GM21526 (cell line): ENCODE results near the gene MRPL2.

ENCODE experiments used
- ATAC-seq: cut with Tn5 transposase; IDR thresholded peaks from one replicate; pipeline ENCODE4 v1.9.1; 2021; ENCODE audit warnings: moderate library complexity; ENCODE audit not compliant: unreplicated experiment, low FRiP score

The MRPL2 gene

GRCh38 chr6:43059168-43060033 is at the start of gene MRPL2, which contains the start of gene KLC4:
Gene MRPL2, minus strand, starts transcription at chr6:43059434. Its CDS starts 53 bp downstream, at chr6:43059381.
Gene KLC4, plus strand, starts transcription at chr6:43059631. Its CDS starts 1,705 bp downstream, at chr6:43061336.
- peak; percentile 76 for ATAC-seq

GRCh38 chr6:43107344-43108062 is 48.3 kb upstream of the MRPL2 start:
- no peak for ATAC-seq

GRCh38 chr6:43105538-43106222 is 46.4 kb upstream of the MRPL2 start:
- ATAC-seq: no peak

DNA sequence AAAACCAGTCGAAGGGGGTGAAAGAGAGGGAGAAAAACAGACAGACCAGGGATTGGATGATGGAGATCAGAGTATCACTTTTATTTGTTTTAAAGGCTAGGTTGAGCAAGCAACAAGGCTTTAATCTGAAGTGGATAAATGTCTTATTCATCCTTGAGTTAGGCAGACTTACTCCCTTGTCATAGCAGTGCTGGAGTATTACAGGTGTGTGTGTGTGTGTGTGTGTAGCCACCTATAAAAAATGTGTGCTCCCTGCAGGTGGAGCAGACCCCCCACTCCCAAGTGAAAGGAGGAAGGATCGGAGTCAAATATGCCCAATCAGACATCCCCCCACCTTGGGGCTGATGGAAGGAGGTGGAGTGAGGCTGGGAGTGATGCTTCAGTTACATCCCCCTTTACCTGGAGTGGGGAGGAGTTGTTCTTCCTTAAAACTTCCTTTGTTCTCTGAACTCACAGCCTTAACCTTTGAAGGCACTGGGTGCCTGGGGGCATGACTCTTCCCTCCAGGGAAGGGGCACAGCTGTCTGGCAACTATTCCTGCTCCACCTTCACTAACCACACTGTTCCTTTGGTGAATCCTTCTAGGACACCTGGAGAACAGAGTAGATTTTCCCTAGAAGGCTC is 44.1 kb upstream of the MRPL2 start:
- ATAC-seq: no peak

- ATAC-seq: no peak
Measured at GRCh38 chr6:43101497-43101896, 42.3 kb upstream of the MRPL2 start.

- ATAC-seq: no peak
Measured at GRCh38 chr6:43097502-43097901, 38.3 kb upstream of the MRPL2 start.

DNA sequence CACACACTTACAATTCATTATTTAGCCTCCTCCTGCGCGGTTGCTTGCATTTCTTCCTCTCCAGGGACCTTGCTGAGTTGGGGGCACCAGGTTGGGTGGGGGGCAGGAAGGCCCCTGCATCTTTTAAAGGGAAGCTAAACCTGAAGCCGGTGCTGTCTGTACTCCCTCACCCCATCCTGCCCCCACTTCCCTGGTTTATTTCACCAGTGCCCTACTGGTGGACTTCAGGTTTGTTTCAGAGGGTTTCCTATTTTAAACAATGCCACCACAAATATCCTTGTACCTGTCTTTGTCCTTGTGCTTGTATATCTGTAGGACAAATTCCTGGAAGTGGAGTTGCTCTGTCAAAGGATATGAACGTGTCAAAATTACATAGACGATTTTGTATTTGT is 37.9 kb upstream of the MRPL2 start:
- no peak for ATAC-seq

GRCh38 chr6:43096451-43097097 is 37.3 kb upstream of the MRPL2 start:
- ATAC-seq: no peak

GRCh38 chr6:43095939-43096338 is 36.7 kb upstream of the MRPL2 start:
- no peak for ATAC-seq

DNA sequence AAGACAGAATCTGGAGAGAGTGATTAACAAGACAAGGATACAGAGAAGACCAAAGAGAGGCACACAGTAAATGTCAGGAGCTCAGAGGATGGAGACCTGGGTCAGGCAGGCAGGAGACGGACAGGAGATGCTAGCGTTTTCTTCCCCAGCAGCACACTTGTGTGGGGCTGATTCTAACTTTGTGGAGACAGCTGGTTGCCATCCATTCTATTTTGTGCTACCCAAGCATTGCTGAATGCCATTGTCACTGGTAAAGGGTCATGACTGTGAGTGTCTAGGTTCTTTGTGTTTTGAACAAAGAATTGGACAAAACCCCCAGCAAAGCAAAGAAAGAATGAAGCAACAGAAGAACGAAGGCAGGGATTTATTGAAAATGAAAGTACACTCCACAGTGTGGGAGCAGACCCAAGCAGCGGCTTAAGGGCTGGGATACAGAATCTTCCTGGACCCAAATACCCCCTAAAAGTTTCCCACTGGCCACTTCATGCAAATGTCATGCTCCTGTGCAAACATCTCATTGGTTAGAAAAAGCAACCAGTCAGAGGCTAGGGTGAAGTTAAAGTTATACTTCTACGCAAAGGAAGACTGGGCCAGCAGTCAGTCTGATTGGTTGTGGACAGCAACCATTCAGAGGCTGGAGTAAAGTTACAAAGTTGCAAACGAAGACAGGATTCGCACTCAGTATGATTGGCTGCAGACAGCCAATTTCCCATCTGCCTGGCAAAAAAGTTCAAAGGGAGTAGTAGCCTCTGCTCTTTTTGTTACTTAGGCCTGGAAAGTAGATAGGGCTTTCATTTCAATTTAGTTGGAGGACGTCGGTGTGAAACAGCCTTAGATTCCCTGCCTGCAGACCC is 34.4 kb upstream of the MRPL2 start:
- ATAC-seq: no peak

- ATAC-seq: no peak
Measured at GRCh38 chr6:43092635-43093034, 33.4 kb upstream of the MRPL2 start.

DNA sequence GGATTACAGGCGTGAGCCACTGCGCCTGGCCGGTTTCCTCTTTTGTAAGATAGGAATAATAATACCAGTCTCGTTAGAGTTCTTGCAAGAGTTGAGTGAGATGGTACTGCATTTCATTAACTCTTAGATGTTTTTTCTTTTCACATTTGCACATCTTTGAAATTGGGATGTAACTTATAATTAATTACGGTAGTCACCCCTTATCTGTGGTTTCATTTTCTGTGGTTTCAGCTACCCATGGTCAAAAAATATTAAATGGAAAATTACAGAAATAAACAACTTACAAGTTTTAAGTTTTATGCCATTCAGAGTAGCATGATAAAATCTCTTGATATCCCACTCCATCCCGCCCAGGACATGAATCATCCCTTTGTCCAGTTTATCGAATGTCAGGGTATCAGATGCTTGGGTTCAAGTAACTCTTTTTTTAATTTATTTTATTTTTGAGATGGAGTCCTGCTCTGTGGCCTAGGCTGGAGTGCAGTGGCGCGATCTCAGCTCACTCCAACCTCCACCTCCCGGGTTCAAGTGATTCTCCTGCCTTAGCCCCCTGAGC is 32.3 kb upstream of the MRPL2 start:
- ATAC-seq: no peak

DNA sequence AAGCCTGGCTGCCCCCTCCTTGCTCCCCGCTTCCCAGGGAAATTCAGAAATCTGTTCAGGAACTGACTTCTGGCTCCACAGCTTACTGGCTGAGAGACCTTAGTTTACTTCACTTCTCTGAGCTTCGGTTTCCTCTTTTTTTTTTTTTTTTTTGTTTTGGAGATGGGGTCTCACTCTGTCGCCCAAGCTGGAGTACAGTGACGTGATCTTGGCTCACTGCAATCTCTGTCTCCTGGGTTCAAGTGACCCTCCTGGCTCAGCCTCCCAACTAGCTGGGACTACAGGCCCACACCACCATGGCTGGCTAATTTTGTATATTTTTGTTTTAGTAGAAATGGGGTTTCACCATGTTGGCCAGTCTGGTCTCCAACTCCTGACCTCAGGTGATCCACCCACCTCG is 31.8 kb upstream of the MRPL2 start:
- ATAC-seq: no peak

GRCh38 chr6:43090559-43090956 is 31.3 kb upstream of the MRPL2 start:
- ATAC-seq: no peak

DNA sequence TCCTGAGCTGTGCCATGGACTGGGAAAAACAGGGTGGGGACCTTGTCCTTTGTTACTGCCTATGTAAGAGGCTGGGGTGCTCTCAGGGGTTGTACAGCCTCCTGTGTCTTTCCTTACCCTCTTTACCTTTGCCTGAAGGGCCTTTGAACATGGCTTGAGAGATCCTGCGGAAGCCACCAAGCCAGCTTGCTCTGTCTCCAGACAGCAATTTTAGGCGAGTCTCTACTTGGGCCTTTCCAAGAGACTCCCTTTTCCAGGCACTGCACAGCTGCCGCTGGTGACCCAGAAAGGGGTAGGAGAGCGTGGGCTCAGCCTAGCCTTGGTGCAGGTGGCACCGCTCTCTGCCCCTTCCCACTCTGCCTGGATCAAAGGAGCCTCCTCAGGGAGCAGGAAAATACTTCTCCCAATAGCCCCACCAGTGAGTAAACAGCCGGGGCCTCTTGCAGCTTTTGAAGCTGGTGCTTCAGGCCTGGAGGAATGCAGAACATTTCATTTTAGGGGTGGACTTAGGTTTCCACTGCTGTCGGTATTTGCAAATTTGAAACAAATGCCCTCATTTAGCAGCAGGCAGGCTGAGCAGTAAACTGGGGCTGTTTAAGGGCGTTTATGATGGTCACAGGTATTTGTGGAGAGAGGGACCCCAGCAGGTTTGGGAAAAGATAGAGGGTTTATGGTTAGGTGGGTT is 30.8 kb upstream of the MRPL2 start:
- no peak for ATAC-seq

DNA sequence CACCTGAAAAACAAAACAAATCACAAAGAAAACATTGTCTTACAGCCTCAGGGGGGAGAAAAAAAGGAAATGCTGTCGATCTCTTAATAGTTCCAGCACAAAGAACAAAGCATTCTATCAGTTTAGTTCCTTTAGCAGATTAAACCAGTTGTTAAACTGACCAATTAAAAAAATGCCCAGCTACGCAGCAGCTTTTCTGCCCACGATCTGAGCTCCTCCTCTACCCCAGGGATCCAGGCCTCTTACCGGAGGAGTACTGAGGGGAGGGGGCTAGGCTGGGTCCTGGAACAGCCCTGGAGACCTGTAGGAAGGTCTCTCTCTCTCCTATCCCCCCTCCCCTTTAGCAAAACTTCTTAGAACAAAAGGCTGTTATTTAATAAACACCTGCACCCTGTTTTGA is 30.2 kb upstream of the MRPL2 start:
- ATAC-seq: no peak

DNA sequence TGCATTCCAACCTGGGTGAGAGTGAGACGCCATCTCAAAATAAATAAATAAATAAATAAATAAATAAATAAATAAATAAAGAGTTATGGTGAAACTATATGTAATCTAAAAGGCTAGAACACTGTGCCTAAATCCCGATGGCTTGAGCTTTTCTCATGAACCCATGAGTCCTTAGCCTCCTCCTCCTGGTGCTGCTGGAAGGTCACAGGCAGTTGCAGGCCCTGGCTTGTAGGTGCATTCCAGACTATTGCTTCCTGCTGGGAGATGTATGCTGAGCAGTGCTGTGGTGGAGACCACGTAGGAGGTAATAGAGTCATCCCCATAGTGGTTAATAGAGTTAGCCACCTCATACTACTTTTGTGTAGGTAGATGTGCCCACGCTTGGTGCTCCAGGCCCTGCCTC is 29.4 kb upstream of the MRPL2 start:
- no peak for ATAC-seq

GRCh38 chr6:43086022-43086658 is 26.9 kb upstream of the MRPL2 start:
- ATAC-seq: no peak
